DLD1 (cell line): ENCODE data around the gene ERG.

Experiments used
- in situ Hi-C: cut with HindIII; loops from 2 replicates; pipeline ENCODE4 v1.10.0; 2017; ENCODE audit warnings: low sequenced_read_pairs

ERG gene

DNA sequence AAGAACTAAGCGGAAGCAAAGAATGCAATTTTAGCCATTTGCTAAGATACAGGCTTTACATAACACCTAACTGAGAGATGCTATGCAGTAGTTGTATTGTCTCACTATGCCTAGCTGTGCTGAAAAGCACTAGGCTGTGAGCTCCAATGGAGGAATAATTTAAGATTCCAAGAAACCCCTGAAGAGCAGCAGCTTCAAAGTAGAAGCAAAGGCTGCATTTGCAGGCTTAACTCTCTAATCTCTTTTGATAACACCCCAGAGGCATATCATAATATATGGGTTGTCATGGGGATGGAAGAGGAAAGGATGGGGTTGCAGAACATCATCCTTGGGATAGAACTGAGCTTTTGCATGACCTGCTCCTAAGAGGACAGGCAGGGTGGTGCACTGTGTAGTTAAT lies 102.0 kb downstream of the ERG start:
- in situ Hi-C loops: no loop called here

DNA sequence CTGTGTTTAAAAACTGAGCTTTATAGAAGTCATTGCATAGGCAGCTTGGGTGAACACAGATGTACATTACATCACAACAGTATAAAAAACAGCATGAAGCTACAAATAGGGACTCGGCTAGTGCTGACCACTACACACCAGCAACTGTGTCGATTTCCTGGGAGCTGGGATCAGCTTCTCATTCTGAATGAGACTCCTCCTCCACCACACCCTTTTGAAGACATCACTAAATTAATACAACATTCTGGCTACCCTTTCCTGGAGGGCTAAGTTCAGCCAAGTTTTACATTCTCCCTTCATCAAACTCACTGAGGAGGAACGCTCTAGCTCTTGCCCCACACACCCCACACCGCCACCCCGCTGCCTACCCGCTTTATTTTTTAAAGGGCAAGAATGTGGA lies 102.7 kb downstream of the ERG start:
- in situ Hi-C loops: no loop called here

GRCh38 chr21:38392661-38393060 lies 105.6 kb downstream of the ERG start:
- in situ Hi-C loops: no loop called here

GRCh38 chr21:38389896-38390295 lies 108.4 kb downstream of the ERG start:
- in situ Hi-C loops: no loop called here

DNA sequence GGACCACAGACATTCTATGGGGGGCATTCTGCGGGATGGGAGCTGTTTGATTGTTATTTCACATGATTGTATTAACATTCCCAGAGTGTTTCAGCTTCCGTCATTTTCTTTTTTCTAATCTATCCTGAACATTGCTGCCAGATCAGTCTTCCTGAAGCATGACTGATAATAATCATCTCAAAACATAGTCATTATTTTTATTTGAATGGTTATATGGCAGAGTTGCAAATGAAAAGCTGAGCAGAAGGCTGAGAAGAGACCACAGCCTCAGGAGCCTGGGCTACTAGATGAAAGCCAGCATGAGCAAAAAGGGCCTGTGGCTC lies 109.0 kb downstream of the ERG start:
- in situ Hi-C loops: no loop called here

DNA sequence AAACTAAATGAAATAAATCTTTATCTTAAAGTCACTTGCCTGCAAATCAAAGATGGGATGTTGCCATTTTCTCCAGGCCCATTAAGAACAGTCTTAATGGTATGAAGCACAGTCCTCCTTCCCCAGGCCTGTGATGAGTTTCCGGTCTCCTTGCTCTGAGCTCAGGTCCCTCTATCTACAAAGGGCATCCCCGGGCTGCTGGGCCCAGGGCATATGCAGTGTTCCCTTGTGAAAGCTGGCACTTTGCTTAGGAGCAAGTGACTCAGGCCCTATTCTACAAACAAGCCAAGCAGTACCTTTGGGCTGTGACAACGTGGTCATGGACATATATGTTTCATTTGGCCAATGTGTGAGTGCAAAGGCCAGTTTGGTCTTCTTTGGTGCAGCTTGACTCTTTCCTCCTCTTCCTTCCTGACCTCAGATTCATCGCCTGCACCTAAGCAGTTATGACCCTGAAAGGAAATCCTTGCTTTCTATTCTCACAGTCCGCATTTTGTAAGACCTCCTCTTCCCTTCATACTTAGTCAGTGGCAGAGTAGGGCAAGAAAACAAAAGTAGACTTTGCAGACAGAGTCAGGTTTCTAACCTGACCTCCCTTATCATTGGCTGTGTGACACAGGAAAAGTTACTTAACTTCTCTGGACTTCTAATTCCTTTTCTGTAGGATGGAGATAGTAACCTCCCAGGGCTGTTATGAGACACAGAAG lies 109.5 kb downstream of the ERG start:
- in situ Hi-C loops: no loop called here

- in situ Hi-C loops: no loop called here
Observed at GRCh38 chr21:38388203-38388602, 110.1 kb downstream of the ERG start.

- in situ Hi-C loops: no loop called here
Observed at GRCh38 chr21:38386967-38387366, 111.3 kb downstream of the ERG start.

GRCh38 chr21:38385427-38386175 lies 112.7 kb downstream of the ERG start:
- in situ Hi-C loops: no loop called here

DNA sequence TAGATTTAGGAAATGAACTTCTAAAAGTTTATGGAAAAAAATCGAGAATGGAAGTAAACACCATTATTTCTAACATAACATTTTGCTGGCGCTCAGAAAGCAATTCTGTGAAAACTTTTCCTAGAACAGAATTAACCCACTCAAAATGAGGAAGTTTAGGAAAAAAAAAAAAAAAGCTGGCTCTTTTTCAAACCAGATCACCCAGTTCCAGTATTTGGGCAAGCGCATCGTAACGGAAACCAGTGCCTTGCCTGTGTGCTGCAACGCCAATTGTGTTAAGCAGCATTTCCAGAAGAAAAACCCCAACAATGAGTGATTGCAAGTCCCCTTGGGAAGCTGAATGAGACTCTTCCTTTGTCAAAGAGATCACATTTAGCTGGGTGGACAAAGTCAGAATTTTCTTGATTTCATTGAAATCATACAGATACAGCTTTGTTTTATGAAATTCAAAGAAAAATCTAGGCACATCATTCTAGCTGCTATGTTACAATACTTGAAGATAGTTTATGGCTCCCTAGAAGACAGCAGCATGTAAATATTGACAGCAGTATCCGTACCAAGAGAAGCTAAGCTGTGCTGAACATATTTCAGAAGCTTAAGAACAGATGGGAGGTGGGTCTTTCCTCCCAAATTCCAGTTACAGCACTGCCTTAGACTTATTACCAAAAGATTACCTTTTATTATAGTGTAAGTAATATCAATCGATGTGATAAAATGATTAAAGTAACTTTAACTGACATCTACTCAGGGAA lies 113.4 kb downstream of the ERG start:
- in situ Hi-C loops: no loop called here

- in situ Hi-C loops: no loop called here
Observed at GRCh38 chr21:38384238-38384560, 114.1 kb downstream of the ERG start.

DNA sequence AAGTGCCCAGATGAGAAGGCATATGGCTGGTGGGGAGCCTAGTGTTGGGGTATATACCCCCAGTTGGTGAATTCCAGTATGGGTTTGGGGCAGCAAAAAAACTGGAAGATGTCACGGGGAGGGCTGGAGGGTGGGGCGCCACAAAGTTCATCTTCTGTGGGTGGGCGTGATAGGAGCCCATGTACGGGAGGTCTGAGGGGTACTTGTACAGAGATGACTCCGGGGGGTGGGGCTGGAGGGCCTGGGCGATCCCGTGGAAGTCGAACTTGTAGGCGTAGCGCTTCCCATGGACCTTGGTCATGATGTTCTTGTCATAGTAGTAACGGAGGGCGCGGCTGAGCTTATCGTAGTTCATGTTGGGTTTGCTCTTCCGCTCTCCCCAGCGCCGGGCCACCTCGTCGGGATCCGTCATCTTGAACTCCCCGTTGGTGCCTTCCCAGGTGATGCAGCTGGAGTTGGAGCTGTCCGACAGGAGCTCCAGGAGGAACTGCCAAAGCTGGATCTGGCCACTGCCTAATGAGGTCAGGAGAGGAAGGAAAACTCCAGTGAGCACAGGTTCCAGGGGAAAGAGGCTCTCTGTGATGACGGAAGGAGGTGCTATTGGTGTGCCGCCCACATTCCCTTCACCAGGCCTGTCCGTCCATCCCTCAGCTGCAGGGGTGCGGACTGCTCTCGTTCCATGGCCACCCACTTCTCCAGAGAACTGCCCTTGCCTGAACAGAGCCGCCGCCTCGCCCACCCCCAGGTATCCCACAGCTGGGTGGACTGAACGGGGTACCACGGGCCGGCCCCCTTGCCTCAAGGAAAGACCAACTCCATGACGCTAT lies 114.7 kb downstream of the ERG start:
- in situ Hi-C loops: no loop called here

DNA sequence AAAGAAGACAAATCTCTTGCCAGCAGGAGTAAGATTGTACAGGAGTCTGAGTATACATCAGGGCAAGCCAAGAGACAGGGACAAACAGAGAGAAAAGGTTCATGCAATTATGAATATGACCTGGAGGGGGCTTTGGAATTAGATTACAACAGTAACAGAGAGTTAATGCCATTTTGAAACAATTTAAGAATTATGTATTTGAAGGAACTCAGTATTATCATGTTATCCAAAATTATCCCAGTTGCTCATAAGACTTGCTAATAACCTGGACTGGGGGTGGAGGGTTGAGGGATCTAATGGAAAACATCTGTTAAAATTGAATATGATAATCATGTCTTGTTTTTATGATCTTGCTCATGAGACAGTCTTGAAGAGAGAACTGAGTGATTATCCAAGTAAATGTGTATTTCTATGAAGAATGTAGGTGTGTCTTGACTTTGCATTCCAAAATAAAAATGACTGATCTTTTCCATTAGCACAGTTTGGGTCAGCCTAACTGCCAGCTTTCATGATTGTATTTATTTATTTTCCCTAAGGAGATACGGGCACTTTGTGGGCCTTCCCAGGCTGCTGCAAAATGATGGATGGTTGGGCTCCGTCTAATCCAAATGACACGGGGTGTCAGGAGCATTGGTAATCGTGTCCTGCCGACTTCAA lies 117.7 kb downstream of the ERG start:
- in situ Hi-C loops: no loop called here

- in situ Hi-C loops: no loop called here
Observed at GRCh38 chr21:38379147-38379546, 119.1 kb downstream of the ERG start.

GRCh38 chr21:38377165-38378088 lies 120.8 kb downstream of the ERG start:
- in situ Hi-C loops: no loop called here

DNA sequence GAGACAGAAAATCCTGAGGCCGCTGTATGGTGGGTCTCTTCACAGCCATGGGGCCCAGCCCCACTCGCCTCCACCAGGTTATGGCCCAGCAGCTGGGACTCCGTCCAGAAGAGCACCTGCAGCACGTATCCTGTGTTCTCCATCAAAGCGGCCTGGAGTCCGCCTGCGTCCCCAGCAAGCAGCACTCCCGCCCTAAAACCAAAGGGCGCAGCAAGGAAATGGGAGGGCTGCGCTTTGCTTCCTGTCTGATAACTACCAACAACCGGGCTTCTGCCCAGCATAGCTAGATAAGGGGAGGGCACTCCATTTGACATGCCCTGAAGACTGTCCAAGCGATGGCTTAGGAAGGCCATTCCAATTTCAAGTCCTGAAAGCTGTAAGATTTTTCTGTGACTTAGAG lies 121.6 kb downstream of the ERG start:
- in situ Hi-C loops: no loop called here

- in situ Hi-C loops: no loop called here
Observed at GRCh38 chr21:38376235-38376634, 122.0 kb downstream of the ERG start.

DNA sequence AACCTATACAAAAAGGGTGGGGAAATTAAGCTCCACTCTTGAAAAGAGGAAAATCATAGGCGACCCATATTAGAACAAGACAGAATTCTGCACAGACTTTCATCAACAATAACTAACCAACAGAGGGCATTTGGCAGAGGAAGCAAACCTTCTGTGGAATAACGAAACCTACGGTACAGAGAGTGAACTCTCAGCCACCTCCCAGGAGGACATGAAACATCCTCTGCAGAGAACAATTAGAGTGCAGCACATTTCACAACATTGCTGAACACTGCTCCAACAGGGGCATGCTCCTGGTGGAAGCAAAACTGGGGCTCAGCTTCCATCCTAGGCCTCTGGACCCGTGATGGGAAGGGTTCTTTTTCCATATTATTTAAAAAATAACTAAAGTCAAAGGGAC lies 130.6 kb downstream of the ERG start:
- in situ Hi-C loops: loop anchor here (25.0 kb wide), 1 partner anchor 655 kb away; no protein-coding TSS in a partner anchor

- in situ Hi-C loops: loop anchor here (25.0 kb wide), 1 partner anchor 653 kb away; no protein-coding TSS in a partner anchor
Observed at GRCh38 chr21:38365521-38365920, 132.8 kb downstream of the ERG start.
